ENCODE data around the gene NCMAP. TPM values are rescaled to one million over a fixed set of nuclear protein-coding genes. Genes with fewer than 3 reads are reported as not detected.

The NCMAP gene
- polyA plus RNA-seq, 1 donor (not counting 4 experiments of a cell fraction or from before 2014, with no cell fraction given) = 0.05 TPM

DNA sequence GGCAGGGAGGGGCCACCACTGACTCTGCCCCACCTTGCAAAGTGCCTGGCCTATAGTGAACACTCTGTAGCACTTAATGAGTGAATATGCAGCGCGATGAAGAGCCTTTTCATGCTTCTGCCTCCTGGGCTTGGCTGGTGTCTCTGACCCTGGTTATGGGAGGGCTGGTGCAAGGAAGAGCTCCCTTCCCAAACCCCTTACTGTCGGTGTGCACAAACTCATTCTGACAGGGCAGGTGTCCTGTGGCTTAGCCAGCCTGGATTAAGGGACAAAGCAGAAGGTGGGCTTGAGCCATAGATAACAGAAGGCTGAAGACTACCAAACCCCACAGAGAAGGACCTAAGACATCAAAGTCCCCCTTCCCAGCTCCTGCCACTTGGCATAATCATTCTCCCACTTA lies 2.0 kb upstream of the NCMAP start:
- Histone ChIP-seq H3K4me1 (ENCODE audit: control insufficient read depth, extremely low read depth, insufficient read depth, low read length) (peaks cover 5% of the 10 kb centered on the region), H3K27me3 (ENCODE audit: control insufficient read depth, extremely low read depth, insufficient read depth, low read length) (peaks cover 6% of the 10 kb centered on the region), H3K36me3 (ENCODE audit: control insufficient read depth in 2 of 2, extremely low read depth in 1 of 2, insufficient read depth in 2 of 2, low read length in 2 of 2) (no peaks in the 10 kb centered on the region), H3K9ac (ENCODE audit: control insufficient read depth, extremely low read depth, insufficient read depth, low read length) (no peak overlapping the region), H3K9me3 (ENCODE audit: control insufficient read depth, low read depth, low read length) (no peaks in the 10 kb centered on the region), H4K20me1 (ENCODE audit: control insufficient read depth, extremely low read depth, insufficient read depth, low read length) (no peaks in the 10 kb centered on the region), H3K27ac (ENCODE audit: control insufficient read depth, insufficient read depth, low read length) (no peak overlapping the region), H3K4me2 (ENCODE audit: control insufficient read depth, extremely low read depth, insufficient read depth, low read depth, low read length) (no peak overlapping the region), H3K9me1 (ENCODE audit: control insufficient read depth, extremely low read depth, insufficient read depth, low read length) (no peaks in the 10 kb centered on the region), H3K79me2 (ENCODE audit: control insufficient read depth, insufficient read depth, low read length) (no peaks in the 10 kb centered on the region), H2AFZ (ENCODE audit: control insufficient read depth, low read length) (no peak overlapping the region), H3K4me3 (ENCODE audit: control insufficient read depth in 2 of 3, extremely low read depth in 1 of 3, insufficient read depth in 2 of 3, low read depth in 1 of 3, low read length in 3 of 3) (no peak overlapping the region)
- dilution Hi-C loops (cut with MboI; ENCODE audit: extremely low pct_ligation_motif_present, low sequenced_read_pairs) = no loop called here
- FAIRE-seq (no peak), DNase-seq (ENCODE audit: low read depth, low spot score) (no peak)
- TF ChIP-seq, protein P1, sequence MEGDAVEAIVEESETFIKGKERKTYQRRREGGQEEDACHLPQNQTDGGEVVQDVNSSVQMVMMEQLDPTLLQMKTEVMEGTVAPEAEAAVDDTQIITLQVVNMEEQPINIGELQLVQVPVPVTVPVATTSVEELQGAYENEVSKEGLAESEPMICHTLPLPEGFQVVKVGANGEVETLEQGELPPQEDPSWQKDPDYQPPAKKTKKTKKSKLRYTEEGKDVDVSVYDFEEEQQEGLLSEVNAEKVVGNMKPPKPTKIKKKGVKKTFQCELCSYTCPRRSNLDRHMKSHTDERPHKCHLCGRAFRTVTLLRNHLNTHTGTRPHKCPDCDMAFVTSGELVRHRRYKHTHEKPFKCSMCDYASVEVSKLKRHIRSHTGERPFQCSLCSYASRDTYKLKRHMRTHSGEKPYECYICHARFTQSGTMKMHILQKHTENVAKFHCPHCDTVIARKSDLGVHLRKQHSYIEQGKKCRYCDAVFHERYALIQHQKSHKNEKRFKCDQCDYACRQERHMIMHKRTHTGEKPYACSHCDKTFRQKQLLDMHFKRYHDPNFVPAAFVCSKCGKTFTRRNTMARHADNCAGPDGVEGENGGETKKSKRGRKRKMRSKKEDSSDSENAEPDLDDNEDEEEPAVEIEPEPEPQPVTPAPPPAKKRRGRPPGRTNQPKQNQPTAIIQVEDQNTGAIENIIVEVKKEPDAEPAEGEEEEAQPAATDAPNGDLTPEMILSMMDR (optimal IDR thresholded peaks at IDR 0.05 in 1 of 3, IDR thresholded peaks at IDR 0.05 in 1 of 3, conservative IDR thresholded peaks at IDR 0.05 in 1 of 3; ENCODE audit: extremely low read depth in 1 of 3, insufficient read depth in 2 of 3, low read length in 3 of 3) = no peak
- no peak for TF ChIP-seq EZH2 (IDR thresholded peaks at IDR 0.05; ENCODE audit: low read length)

- no peaks in the 10 kb centered on the region for H3K36me3 ChIP-seq (ENCODE audit: control insufficient read depth in 2 of 2, extremely low read depth in 1 of 2, insufficient read depth in 2 of 2, low read length in 2 of 2)
- no peaks in the 10 kb centered on the region for H3K9me1 ChIP-seq (ENCODE audit: control insufficient read depth, extremely low read depth, insufficient read depth, low read length)
- DNase-seq (ENCODE audit: low read depth, low spot score) (no peak), FAIRE-seq (no peak)
- no peak overlapping the region for H3K27ac ChIP-seq (ENCODE audit: control insufficient read depth, insufficient read depth, low read length)
- no peak overlapping the region for H3K9ac ChIP-seq (ENCODE audit: control insufficient read depth, extremely low read depth, insufficient read depth, low read length)
- dilution Hi-C loops (cut with MboI; ENCODE audit: extremely low pct_ligation_motif_present, low sequenced_read_pairs) = no loop called here
- no peak overlapping the region for H2AFZ ChIP-seq (ENCODE audit: control insufficient read depth, low read length)
- H3K4me3 ChIP-seq (ENCODE audit: control insufficient read depth in 2 of 3, extremely low read depth in 1 of 3, insufficient read depth in 2 of 3, low read depth in 1 of 3, low read length in 3 of 3) = no peak overlapping the region
- no peaks in the 10 kb centered on the region for H3K79me2 ChIP-seq (ENCODE audit: control insufficient read depth, insufficient read depth, low read length)
- no peaks in the 10 kb centered on the region for H4K20me1 ChIP-seq (ENCODE audit: control insufficient read depth, extremely low read depth, insufficient read depth, low read length)
- no peak overlapping the region for H3K4me2 ChIP-seq (ENCODE audit: control insufficient read depth, extremely low read depth, insufficient read depth, low read depth, low read length)
- H3K4me1 ChIP-seq (ENCODE audit: control insufficient read depth, extremely low read depth, insufficient read depth, low read length) = peaks cover 5% of the 10 kb centered on the region
- no peaks in the 10 kb centered on the region for H3K9me3 ChIP-seq (ENCODE audit: control insufficient read depth, low read depth, low read length)
- TF ChIP-seq, protein P1 (optimal IDR thresholded peaks at IDR 0.05 in 1 of 3, IDR thresholded peaks at IDR 0.05 in 1 of 3, conservative IDR thresholded peaks at IDR 0.05 in 1 of 3; ENCODE audit: extremely low read depth in 1 of 3, insufficient read depth in 2 of 3, low read length in 3 of 3) = no peak
- no peak for TF ChIP-seq EZH2 (IDR thresholded peaks at IDR 0.05; ENCODE audit: low read length)
- peaks cover 6% of the 10 kb centered on the region for H3K27me3 ChIP-seq (ENCODE audit: control insufficient read depth, extremely low read depth, insufficient read depth, low read length)
Measured at GRCh38 chr1:24554714-24555113, 1.2 kb upstream of the NCMAP start.

Measured in keratinocyte (primary cell).